B cell (primary cell): ENCODE measurements around the gene CNOT6L. TPM values are rescaled to one million over a fixed set of nuclear protein-coding genes. Genes with fewer than 3 reads are reported as not detected.
"Not testable (repeated sequence)": the region's sequence is repeated elsewhere in the genome, so short reads cannot be mapped to it uniquely, and the experiment has no call there.

Source experiments
- ATAC-seq: fragments of 200-7000 bp; cut with Tn5 transposase; one replicate; pipeline ENCODE4 v1.10.0; 2021; ENCODE audit warnings: low read depth, mild to moderate bottlenecking, moderate number of reproducible peaks, moderate library complexity
- CTCF ChIA-PET: fragments of 350-600 bp; sonication (Branson Sonifier 250); formaldehyde crosslinking; loops from one replicate; lab custom pipeline; 2021; ENCODE audit warnings: antibody characterized with exemption, inconsistent platforms; lab: Charles Lee
- POLR2A ChIA-PET: fragments of 350-600 bp; sonication (Branson Sonifier 250); formaldehyde crosslinking; loops from one replicate; lab custom pipeline; 2021; ENCODE audit warnings: antibody characterized with exemption; lab: Charles Lee
- DNase-seq: peaks from one replicate; pipeline ENCODE4 v3.0.0; 2013
- H2AFZ ChIP-seq: 2 replicates; pipeline ENCODE4 v1.6.1; 2012; ENCODE audit warnings: mild to moderate bottlenecking, low read depth, low read length; ENCODE audit not compliant: insufficient read depth, poor library complexity, severe bottlenecking
- H3K27ac ChIP-seq, 2 donors: 1 replicate in 1 of 2; 2 replicates in 1 of 2; pipeline ENCODE4 v1.5.1; 2012 to 2013; ENCODE audit warnings: low read length in 2 of 2, mild to moderate bottlenecking in 2 of 2, moderate library complexity in 1 of 2
- H3K27me3 ChIP-seq, 4 experiments: fragments of 200-600 bp in 1 of 4; sonication (generic) in 1 of 4; replicated peaks in 1 of 4; 1 replicate in 2 of 4; 2 replicates in 2 of 4; pipeline versions ENCODE4 v1.6.1 to v1.7.0; 2013 to 2016; ENCODE audit warnings: low read length in 3 of 4, mild to moderate bottlenecking in 2 of 4, mixed read lengths in 1 of 4, moderate library complexity in 1 of 4; ENCODE audit not compliant: insufficient read depth in 4 of 4, control insufficient read depth in 3 of 4; ENCODE audit errors: control extremely low read depth in 1 of 4
- H3K36me3 ChIP-seq, 2 experiments: replicated peaks in 1 of 2; 1 replicate in 1 of 2; 2 replicates in 1 of 2; pipeline versions ENCODE4 v1.6.1 to v1.7.1; 2013; ENCODE audit warnings: low read length in 1 of 2; ENCODE audit not compliant: insufficient read depth in 2 of 2, control insufficient read depth in 1 of 2; ENCODE audit errors: control extremely low read depth in 1 of 2, extremely low read depth in 1 of 2
- H3K4me1 ChIP-seq, 2 donors: fragments of 200-600 bp in 1 of 2; sonication (generic) in 1 of 2; 1 replicate in 1 of 2; 2 replicates in 1 of 2; pipeline versions ENCODE4 v1.5.1 to v1.6.1; 2013 to 2017; ENCODE audit warnings: low read length in 2 of 2; ENCODE audit not compliant: control insufficient read depth in 2 of 2, insufficient read depth in 2 of 2
- H3K4me2 ChIP-seq: replicated peaks from 2 replicates; pipeline ENCODE3; 2012; ENCODE audit warnings: mild to moderate bottlenecking, low read depth, low read length; ENCODE audit not compliant: poor library complexity, severe bottlenecking
- H3K4me3 ChIP-seq, 5 experiments: fragments of 200-600 bp in 1 of 5; sonication (generic) in 1 of 5; 1 replicate in 3 of 5; 2 replicates in 2 of 5; pipeline versions ENCODE4 v1.5.1 to v1.7.0; 2011 to 2016; ENCODE audit warnings: low read length in 4 of 5, mild to moderate bottlenecking in 4 of 5, low read depth in 2 of 5, control low read depth in 1 of 5, moderate library complexity in 1 of 5; ENCODE audit not compliant: insufficient read depth in 1 of 5; ENCODE audit errors: control extremely low read depth in 1 of 5, extremely low read depth in 1 of 5
- H3K79me2 ChIP-seq: fragments of 200-600 bp; sonication (generic); one replicate; pipeline ENCODE4 v1.6.0; 2016; ENCODE audit warnings: low read length; ENCODE audit not compliant: control insufficient read depth, insufficient read depth
- H3K9ac ChIP-seq: fragments of 200-600 bp; sonication (generic); 2 replicates; pipeline ENCODE4 v1.6.1; 2017; ENCODE audit warnings: mild to moderate bottlenecking, low read length, moderate library complexity
- H3K9me3 ChIP-seq, 3 donors: one replicate each; pipeline versions ENCODE4 v1.6.1 to v1.7.1; 2013; ENCODE audit warnings: low read length in 2 of 3; ENCODE audit not compliant: control insufficient read depth in 2 of 3, insufficient read depth in 1 of 3; ENCODE audit errors: control extremely low read depth in 1 of 3
- H4K20me1 ChIP-seq: 2 replicates; pipeline ENCODE4 v1.6.0; 2012; ENCODE audit warnings: mild to moderate bottlenecking, low read length; ENCODE audit not compliant: insufficient read depth, control insufficient read depth, poor library complexity, severe bottlenecking
- H3K27ac Mint-ChIP-seq: one replicate; pipeline ENCODE4 v1.8.0; 2021; ENCODE audit warnings: mixed read lengths
- H3K27me3 Mint-ChIP-seq: one replicate; pipeline ENCODE4 v1.8.0; 2021; ENCODE audit warnings: mixed read lengths
- H3K4me1 Mint-ChIP-seq: one replicate; pipeline ENCODE4 v1.8.0; 2021; ENCODE audit warnings: mixed read lengths
- H3K4me3 Mint-ChIP-seq: one replicate; pipeline ENCODE4 v1.8.0; 2021; ENCODE audit warnings: mixed read lengths
- H3K9me3 Mint-ChIP-seq: one replicate; pipeline ENCODE4 v1.8.0; 2022; ENCODE audit warnings: mixed read lengths; ENCODE audit not compliant: insufficient read depth
- EZH2 ChIP-seq: IDR thresholded peaks from 2 replicates; pipeline ENCODE4 v1.6.1; 2012; ENCODE audit warnings: borderline replicate concordance, low read depth, mild to moderate bottlenecking, moderate library complexity, low read length; ENCODE audit not compliant: insufficient read depth, poor library complexity, severe bottlenecking
- WGBS: methylation state at CpG from one replicate; pipeline ENCODE4 v1.1.5; 2013; ENCODE audit warnings: missing lambda C conversion rate; ENCODE audit not compliant: insufficient coverage; 5-methylcytosine and 5-hydroxymethylcytosine counted together
- intact Hi-C: fragments of 100-400 bp; cut with micrococcal nuclease; formaldehyde crosslinking; loops from one replicate; pipeline ENCODE4 v1.10.0; 2022
- polyA plus RNA-seq: library from polyadenylated mRNA; depleted of rRNA; stranded (reverse); fragments of >200 nt; gene quantifications from 2 replicates; pipeline ENCODE4 v1.2.3, GENCODE V29; 2012
- total RNA-seq, 2 donors: library from RNA; stranded (reverse); fragments of 120-200 nt in 1 of 2; gene quantifications; 1 replicate in 1 of 2; 2 replicates in 1 of 2; pipeline versions ENCODE4 v1.2.3 to v1.2.4, GENCODE V29; 2013 to 2022
- TF ChIP-seq, protein P1 (sequence below): fragments of 200-600 bp; IDR thresholded peaks from one replicate; pipeline ENCODE4 v1.8.0; 2022; ENCODE audit warnings: antibody characterized with exemption, mild to moderate bottlenecking

Gene CNOT6L
- total and polyA plus RNA-seq, 2 donors (not counting 1 experiment from before 2014, with no cell fraction given) = 18.8 to 119 TPM

DNA sequence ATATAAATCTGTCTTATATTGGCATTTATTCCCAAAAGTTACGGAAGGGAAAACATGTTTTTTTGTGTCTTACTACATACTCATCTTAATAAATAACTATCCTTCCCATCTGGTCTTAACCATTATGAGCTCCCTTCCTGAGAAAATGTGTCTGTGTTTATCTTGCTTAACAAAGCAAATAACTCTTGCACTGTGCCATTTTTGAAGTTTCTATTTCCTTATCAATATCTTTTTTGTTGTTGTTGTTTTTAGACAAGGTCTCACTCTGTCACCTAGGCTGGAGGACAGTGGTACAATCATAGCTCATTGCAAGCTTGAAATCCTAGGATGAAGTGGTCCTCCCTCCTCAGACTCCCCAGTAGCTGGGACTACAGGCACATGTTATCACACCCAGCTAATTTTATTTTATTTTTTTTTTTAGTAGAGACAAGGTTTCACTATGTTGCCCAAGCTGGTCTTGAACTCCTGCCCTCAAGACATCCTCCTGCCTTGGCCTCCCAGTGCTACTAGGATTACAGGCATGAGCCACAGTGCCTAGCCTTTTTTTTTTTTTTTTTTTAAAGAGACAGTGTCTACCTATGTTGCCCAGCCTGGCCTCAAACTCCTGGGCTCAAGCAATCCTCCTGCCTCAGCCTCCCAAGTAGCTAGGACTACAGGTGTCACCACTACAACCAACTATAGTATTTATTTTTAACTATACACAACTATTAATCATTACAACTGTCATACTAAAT, 36.9 kb downstream of the CNOT6L start:
- H4K20me1 ChIP-seq = peaks cover 88% of the 10 kb centered on the region
- no CpG with 5 or more reads among the region's 1 CpG for WGBS
- H3K27ac ChIP-seq = no peak overlapping the region
- POLR2A ChIA-PET = no interaction called here
- DNase-seq = no peak
- peaks cover 3% of the 10 kb centered on the region in 2 experiments for H3K36me3 ChIP-seq
- H3K9ac ChIP-seq = no peak overlapping the region
- ATAC-seq = no peak
- H3K4me3 Mint-ChIP-seq = no peak overlapping the region
- no peak overlapping the region for H2AFZ ChIP-seq
- H3K9me3 ChIP-seq = peaks cover 0 to 1% (median 0%) of the 10 kb centered on the region in 3 donors
- no peaks in the 10 kb centered on the region for H3K27me3 Mint-ChIP-seq
- peaks cover 55% of the 10 kb centered on the region for H3K4me1 Mint-ChIP-seq
- peaks cover 99% of the 10 kb centered on the region for H3K79me2 ChIP-seq
- H3K9me3 Mint-ChIP-seq = no peaks in the 10 kb centered on the region
- no peak for TF ChIP-seq EZH2
- TF ChIP-seq, protein P1, sequence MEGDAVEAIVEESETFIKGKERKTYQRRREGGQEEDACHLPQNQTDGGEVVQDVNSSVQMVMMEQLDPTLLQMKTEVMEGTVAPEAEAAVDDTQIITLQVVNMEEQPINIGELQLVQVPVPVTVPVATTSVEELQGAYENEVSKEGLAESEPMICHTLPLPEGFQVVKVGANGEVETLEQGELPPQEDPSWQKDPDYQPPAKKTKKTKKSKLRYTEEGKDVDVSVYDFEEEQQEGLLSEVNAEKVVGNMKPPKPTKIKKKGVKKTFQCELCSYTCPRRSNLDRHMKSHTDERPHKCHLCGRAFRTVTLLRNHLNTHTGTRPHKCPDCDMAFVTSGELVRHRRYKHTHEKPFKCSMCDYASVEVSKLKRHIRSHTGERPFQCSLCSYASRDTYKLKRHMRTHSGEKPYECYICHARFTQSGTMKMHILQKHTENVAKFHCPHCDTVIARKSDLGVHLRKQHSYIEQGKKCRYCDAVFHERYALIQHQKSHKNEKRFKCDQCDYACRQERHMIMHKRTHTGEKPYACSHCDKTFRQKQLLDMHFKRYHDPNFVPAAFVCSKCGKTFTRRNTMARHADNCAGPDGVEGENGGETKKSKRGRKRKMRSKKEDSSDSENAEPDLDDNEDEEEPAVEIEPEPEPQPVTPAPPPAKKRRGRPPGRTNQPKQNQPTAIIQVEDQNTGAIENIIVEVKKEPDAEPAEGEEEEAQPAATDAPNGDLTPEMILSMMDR = no peak
- no peak overlapping the region for H3K27ac Mint-ChIP-seq
- H3K4me2 ChIP-seq = no peak overlapping the region
- CTCF ChIA-PET = interaction anchor here (0.5 to 1.0 kb wide), 3 partner anchors 55 to 1887 kb away, joined by 3 to 5 read pairs (median 4); partner anchors contain the start of gene MRPL1
- intact Hi-C loops = no loop called here
- no peaks in the 10 kb centered on the region for H3K27me3 ChIP-seq
- H3K4me3 ChIP-seq = no peak overlapping the region
- H3K4me1 ChIP-seq = peaks cover 4 to 11% of the 10 kb centered on the region in 2 donors

- DNase-seq, H3K27me3 ChIP-seq, CTCF ChIA-PET, intact Hi-C loops, H3K9me3 Mint-ChIP-seq, POLR2A ChIA-PET, ATAC-seq, H2AFZ ChIP-seq, H3K9me3 ChIP-seq, H3K4me2 ChIP-seq, H3K27ac ChIP-seq, H3K27ac Mint-ChIP-seq, H3K36me3 ChIP-seq, H3K4me3 Mint-ChIP-seq, H3K9ac ChIP-seq, H3K4me3 ChIP-seq, H3K27me3 Mint-ChIP-seq: not testable (repeated sequence)
- peaks cover 58% of the 10 kb centered on the region for H3K4me1 Mint-ChIP-seq
- peaks cover 94% of the 10 kb centered on the region for H3K79me2 ChIP-seq
- H4K20me1 ChIP-seq = peaks cover 86% of the 10 kb centered on the region
- peaks cover 0 to 13% of the 10 kb centered on the region in 2 donors for H3K4me1 ChIP-seq
- WGBS = no CpG with 5 or more reads among the region's 2 CpGs
Measured at GRCh38 chr4:77780762-77781161, 38.4 kb downstream of the CNOT6L start.
